H1 (cell line): ENCODE measurements around the gene PHACTR1. TPM values are rescaled to one million over a fixed set of nuclear protein-coding genes. Genes with fewer than 3 reads are reported as not detected.

Experiments used
- CTCF ChIA-PET: fragments of 300-600 bp; sonication (Branson Sonifier 250); formaldehyde crosslinking; loops from one replicate; lab custom pipeline; 2021; ENCODE audit not compliant: partially characterized antibody; lab: Charles Lee
- POLR2A ChIA-PET: fragments of 300-600 bp; sonication (Branson Sonifier 250); formaldehyde crosslinking; loops from one replicate; lab custom pipeline; 2021; ENCODE audit warnings: inconsistent platforms; ENCODE audit not compliant: partially characterized antibody; lab: Charles Lee
- DNase-seq, 2 experiments: peaks; one replicate each; pipeline versions ENCODE4 v3.0.0 to v3.0.0-alpha.2; 2010 to 2022; ENCODE audit warnings: low spot score in 2 of 2, low read depth in 1 of 2, mixed read lengths in 1 of 2
- FAIRE-seq: peaks from 2 replicates; lab custom pipeline; 2011; peaks lifted over from hg19 to GRCh38; lab: Jason Lieb, UNC
- H2AFZ ChIP-seq: 2 replicates; pipeline ENCODE4 v1.8.1; 2012; ENCODE audit warnings: low read length, inconsistent platforms
- H2AK5ac ChIP-seq: 2 replicates; pipeline ENCODE4 v1.6.1; 2013; ENCODE audit warnings: low read depth, low read length
- H2BK120ac ChIP-seq: replicated peaks from 2 replicates; pipeline ENCODE3; 2013; ENCODE audit warnings: low read depth, low read length, inconsistent platforms
- H2BK12ac ChIP-seq: 2 replicates; pipeline ENCODE4 v1.6.1; 2013; ENCODE audit warnings: low read depth, low read length
- H2BK15ac ChIP-seq: 2 replicates; pipeline ENCODE4 v1.6.1; 2013; ENCODE audit warnings: low read length
- H2BK20ac ChIP-seq: 2 replicates; pipeline ENCODE4 v1.6.1; 2013; ENCODE audit warnings: low read length
- H2BK5ac ChIP-seq: 2 replicates; pipeline ENCODE4 v1.6.1; 2013; ENCODE audit warnings: low read depth, low read length
- H3K14ac ChIP-seq: 2 replicates; pipeline ENCODE4 v1.6.1; 2013; ENCODE audit warnings: inconsistent platforms; ENCODE audit not compliant: insufficient read length
- H3K18ac ChIP-seq: 2 replicates; pipeline ENCODE4 v1.6.1; 2013; ENCODE audit warnings: low read length; ENCODE audit errors: extremely low read depth
- H3K23ac ChIP-seq: 2 replicates; pipeline ENCODE4 v1.6.1; 2013; ENCODE audit warnings: inconsistent platforms; ENCODE audit not compliant: insufficient read length
- H3K23me2 ChIP-seq: 2 replicates; pipeline ENCODE4 v1.6.1; 2013; ENCODE audit warnings: low read depth, low read length
- H3K27ac ChIP-seq: 2 replicates; pipeline ENCODE4 v1.6.1; 2011; ENCODE audit warnings: low read depth, low read length, inconsistent platforms
- H3K27me3 ChIP-seq, 4 experiments: replicated peaks in 1 of 4; 1 replicate in 1 of 4; 2 replicates in 3 of 4; pipeline versions ENCODE4 v1.6.1 to v1.8.1; 2011 to 2013; ENCODE audit warnings: low read length in 3 of 4, mild to moderate bottlenecking in 3 of 4, inconsistent platforms in 2 of 4, mixed read lengths in 2 of 4, moderate library complexity in 1 of 4; ENCODE audit not compliant: control insufficient read depth in 3 of 4, insufficient read depth in 3 of 4; ENCODE audit errors: extremely low read depth in 1 of 4
- H3K36me3 ChIP-seq, 4 experiments: 2 replicates each; pipeline versions ENCODE4 v1.6.1 to v1.8.1; 2011 to 2013; ENCODE audit warnings: mild to moderate bottlenecking in 4 of 4, low read length in 3 of 4, moderate library complexity in 2 of 4, control low read depth in 1 of 4, inconsistent platforms in 1 of 4; ENCODE audit not compliant: insufficient read depth in 4 of 4, control insufficient read depth in 2 of 4
- H3K4ac ChIP-seq: replicated peaks from 2 replicates; pipeline ENCODE3; 2013; ENCODE audit warnings: low read length, low read depth, mixed read lengths, inconsistent platforms; ENCODE audit not compliant: insufficient read length
- H3K4me1 ChIP-seq, 4 experiments: replicated peaks in 1 of 4; 1 replicate in 1 of 4; 2 replicates in 3 of 4; pipeline versions ENCODE4 v1.6.1 to v1.8.1; 2011 to 2013; ENCODE audit warnings: low read length in 3 of 4, inconsistent platforms in 2 of 4, mixed read lengths in 1 of 4; ENCODE audit not compliant: insufficient read depth in 4 of 4, control insufficient read depth in 3 of 4
- H3K4me2 ChIP-seq, 2 experiments: 2 replicates each; pipeline versions ENCODE4 v1.6.1 to v1.8.1; 2011 to 2013; ENCODE audit warnings: low read depth in 2 of 2, low read length in 2 of 2, control low read depth in 1 of 2, inconsistent platforms in 1 of 2, mild to moderate bottlenecking in 1 of 2; ENCODE audit not compliant: insufficient read depth in 1 of 2
- H3K4me3 ChIP-seq, 4 experiments: fragments of 200-600, 300-600 bp in 1 of 4; sonication (generic), shearing (Covaris generic), sonication (Bioruptor Twin) in 1 of 4; 2 replicates each; pipeline versions ENCODE4 v1.5.1 to v1.8.1; 2011 to 2016; ENCODE audit warnings: low read length in 4 of 4, low read depth in 3 of 4, control low read depth in 2 of 4, inconsistent platforms in 2 of 4, mild to moderate bottlenecking in 2 of 4, mixed read lengths in 1 of 4, moderate library complexity in 1 of 4; ENCODE audit not compliant: insufficient read depth in 2 of 4; ENCODE audit errors: extremely low read depth in 1 of 4
- H3K56ac ChIP-seq: replicated peaks from 2 replicates; pipeline ENCODE3; 2013; ENCODE audit warnings: low read depth, mild to moderate bottlenecking, mixed read lengths, low read length, inconsistent platforms; ENCODE audit not compliant: insufficient read length
- H3K79me1 ChIP-seq: 2 replicates; pipeline ENCODE4 v1.6.1; 2013; ENCODE audit warnings: low read depth, low read length, control low read depth
- H3K79me2 ChIP-seq, 2 experiments: 2 replicates each; pipeline versions ENCODE4 v1.6.1 to v1.8.1; 2012 to 2013; ENCODE audit warnings: low read length in 2 of 2, mild to moderate bottlenecking in 2 of 2, inconsistent platforms in 1 of 2; ENCODE audit not compliant: insufficient read depth in 2 of 2, control insufficient read depth in 1 of 2
- H3K9ac ChIP-seq, 4 experiments: replicated peaks in 1 of 4; 1 replicate in 1 of 4; 2 replicates in 3 of 4; pipeline versions ENCODE4 v1.6.1 to v1.8.1; 2011 to 2013; ENCODE audit warnings: low read depth in 3 of 4, low read length in 3 of 4, control low read depth in 2 of 4, mild to moderate bottlenecking in 2 of 4, moderate library complexity in 2 of 4, inconsistent platforms in 1 of 4; ENCODE audit errors: extremely low read depth in 1 of 4
- H3K9me3 ChIP-seq, 2 experiments: 2 replicates each; pipeline versions ENCODE4 v1.6.1 to v1.8.1; 2012 to 2013; ENCODE audit warnings: mild to moderate bottlenecking in 2 of 2, moderate library complexity in 2 of 2, control low read depth in 1 of 2, inconsistent platforms in 1 of 2, low read depth in 1 of 2, low read length in 1 of 2, mixed read lengths in 1 of 2; ENCODE audit not compliant: insufficient read depth in 2 of 2
- H4K20me1 ChIP-seq, 2 experiments: replicated peaks in 1 of 2; 2 replicates each; pipeline versions ENCODE3 to v1.8.1; 2011 to 2013; ENCODE audit warnings: inconsistent platforms in 2 of 2, low read length in 2 of 2, mild to moderate bottlenecking in 1 of 2; ENCODE audit not compliant: insufficient read depth in 2 of 2, control insufficient read depth in 1 of 2
- H4K5ac ChIP-seq: 2 replicates; pipeline ENCODE4 v1.6.1; 2013; ENCODE audit warnings: low read length, low read depth, mixed read lengths, inconsistent platforms; ENCODE audit not compliant: insufficient read length
- H4K8ac ChIP-seq: 2 replicates; pipeline ENCODE4 v1.8.0; 2013; ENCODE audit warnings: mild to moderate bottlenecking, moderate library complexity, low read length, inconsistent platforms; ENCODE audit not compliant: insufficient read depth; ENCODE audit errors: extremely low read depth
- H4K91ac ChIP-seq: replicated peaks from 2 replicates; pipeline ENCODE3; 2013; ENCODE audit warnings: low read length, mixed read lengths, inconsistent platforms; ENCODE audit not compliant: insufficient read length
- CTBP2 ChIP-seq: IDR thresholded peaks from 2 replicates; pipeline ENCODE4 v1.7.0; 2011; ENCODE audit warnings: borderline replicate concordance, mild to moderate bottlenecking, moderate library complexity, mixed read lengths, low read length; ENCODE audit not compliant: insufficient read depth, insufficient read length
- EP300 ChIP-seq, 2 experiments: IDR thresholded peaks; 1 replicate in 1 of 2; 2 replicates in 1 of 2; pipeline ENCODE4 v1.6.1; 2011 to 2012; ENCODE audit warnings: low read depth in 2 of 2, low read length in 2 of 2, mild to moderate bottlenecking in 2 of 2, borderline replicate concordance in 1 of 2, inconsistent platforms in 1 of 2, moderate library complexity in 1 of 2
- FOSL1 ChIP-seq: IDR thresholded peaks from 2 replicates; pipeline ENCODE4 v1.6.1; 2011; ENCODE audit warnings: mild to moderate bottlenecking, low read depth, low read length, moderate library complexity; ENCODE audit not compliant: insufficient read depth
- JUND ChIP-seq: IDR thresholded peaks from 2 replicates; pipeline ENCODE4 v1.6.1; 2011; ENCODE audit warnings: mild to moderate bottlenecking, improper control_type of control experiment, low read length
- MAFK ChIP-seq: IDR thresholded peaks from 2 replicates; pipeline ENCODE4 v1.6.1; 2012; ENCODE audit warnings: low read depth, mild to moderate bottlenecking, improper control_type of control experiment, low read length
- RXRA ChIP-seq: IDR thresholded peaks from 2 replicates; pipeline ENCODE4 v1.6.1; 2011; ENCODE audit warnings: low read depth, mild to moderate bottlenecking, low read length, moderate library complexity; ENCODE audit not compliant: insufficient read depth
- SIN3A ChIP-seq, 2 experiments: IDR thresholded peaks in 1 of 2; conservative IDR thresholded peaks in 1 of 2; 2 replicates each; pipeline ENCODE4 v1.6.1; 2011 to 2012; ENCODE audit warnings: low read length in 2 of 2, improper control_type of control experiment in 1 of 2, low read depth in 1 of 2, mild to moderate bottlenecking in 1 of 2
- SP4 ChIP-seq: IDR thresholded peaks from 2 replicates; pipeline ENCODE4 v1.6.1; 2012; ENCODE audit warnings: low read length, inconsistent platforms
- TAF7 ChIP-seq: optimal IDR thresholded peaks from 2 replicates; pipeline ENCODE3; 2011; ENCODE audit warnings: low read depth, mild to moderate bottlenecking, inconsistent platforms, low read length, moderate library complexity, borderline replicate concordance
- TEAD4 ChIP-seq: IDR thresholded peaks from 2 replicates; pipeline ENCODE4 v1.6.1; 2012; ENCODE audit warnings: low read depth, low read length, inconsistent platforms, mixed read lengths
- WGBS, 2 experiments: shearing (Covaris generic) in 1 of 2; methylation state at CpG; one replicate each; pipeline versions ENCODE4 v1.1.6 to v1.1.7; 2013 to 2015; ENCODE audit warnings: low lambda C conversion rate in 2 of 2, mixed read lengths in 2 of 2, inconsistent platforms in 1 of 2, low coverage in 1 of 2, missing lambda C conversion rate in 1 of 2; ENCODE audit not compliant: insufficient replicate concordance in 2 of 2, insufficient coverage in 1 of 2, insufficient read length in 1 of 2; ENCODE audit errors: extremely low coverage in 1 of 2, missing lambda C conversion rate in 1 of 2; 5-methylcytosine and 5-hydroxymethylcytosine counted together
- polyA plus RNA-seq, 7 experiments: library from polyadenylated mRNA; depleted of rRNA in 3 of 7; stranded (reverse) in 5 of 7; unstranded in 2 of 7; fragments of >200 nt in 5 of 7; fragments of 200-250 nt in 2 of 7; gene quantifications; 1 replicate in 5 of 7; 2 replicates in 1 of 7; 4 replicates in 1 of 7; pipeline versions ENCODE4 v1.2.1 to v1.2.3, GENCODE V29; 2011 to 2013; ENCODE audit warnings: missing spikeins in 2 of 7, mixed read lengths in 2 of 7
- total RNA-seq: library from RNA; stranded (reverse); fragmentation: NEBNext Ultra II Directional; extraction: Animal tissue kit (Norgen Biotek cat#: 25700); gene quantifications from 2 replicates; pipeline ENCODE4 v1.2.1, GENCODE V29; 2021

PHACTR1 gene
- total and polyA plus RNA-seq, 2 of the 8 experiments (the other 6 are each of a cell fraction or from before 2014, with no cell fraction given): 3.9 to 17.1 TPM

DNA sequence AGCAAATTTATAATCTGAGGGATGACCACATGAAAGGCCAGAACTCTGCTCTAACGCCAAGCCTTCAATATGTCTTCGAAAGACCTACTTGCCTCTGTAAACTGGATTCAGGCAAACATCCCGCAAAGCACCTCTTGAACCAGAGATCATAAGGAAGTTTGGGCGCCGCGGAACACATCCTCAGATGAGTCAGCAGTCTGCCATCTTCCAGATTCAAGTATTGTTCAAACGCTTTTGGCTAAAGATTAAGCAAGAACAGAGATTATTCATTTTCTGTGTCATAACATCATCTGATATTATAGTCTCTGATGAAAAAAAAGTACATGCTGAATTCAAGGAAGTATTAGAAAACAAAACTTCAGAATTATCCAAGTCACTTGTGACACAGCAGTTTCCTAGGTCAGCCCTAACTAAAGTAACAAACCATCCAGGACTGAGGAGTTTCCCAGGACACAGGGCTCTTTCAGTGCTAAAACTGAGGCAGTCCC lies 591.0 kb downstream of the PHACTR1 start:
- Histone ChIP-seq H3K4ac (no peak overlapping the region), H3K36me3 (peaks cover 6 to 76% (median 43%) of the 10 kb centered on the region in 4 experiments), H3K27ac (no peak overlapping the region), H2BK12ac (no peak overlapping the region), H4K5ac (no peak overlapping the region), H2AFZ (no peak overlapping the region), H3K4me3 (no peak overlapping the region), H3K9me3 (no peaks in the 10 kb centered on the region), H3K79me1 (no peaks in the 10 kb centered on the region), H3K56ac (no peak overlapping the region), H3K4me1 (no peaks in the 10 kb centered on the region), H2BK20ac (no peak overlapping the region), H2AK5ac (no peak overlapping the region), H4K91ac (no peak overlapping the region), H3K23me2 (no peaks in the 10 kb centered on the region), H4K8ac (no peak overlapping the region), H3K18ac (no peak overlapping the region), H3K4me2 (no peak overlapping the region), H3K79me2 (no peaks in the 10 kb centered on the region), H4K20me1 (peaks cover 4 to 5% of the 10 kb centered on the region in 2 experiments), H3K23ac (no peak overlapping the region), H2BK120ac (no peak overlapping the region), H2BK15ac (no peak overlapping the region), H3K14ac (no peak overlapping the region), H3K27me3 (no peaks in the 10 kb centered on the region), H3K9ac (no peak overlapping the region), H2BK5ac (no peak overlapping the region)
- POLR2A ChIA-PET: interaction anchor here (0.8 kb wide), 1 partner anchor 15 kb away, joined by 3 read pairs; no protein-coding TSS in a partner anchor
- TF ChIP-seq EP300 (IDR thresholded peaks at IDR 0.05; ENCODE audit: borderline replicate concordance in 1 of 2, low read depth in 2 of 2, low read length in 2 of 2) (no peak), TAF7 (no peak), SP4 (no peak), SIN3A (conservative IDR thresholded peaks at IDR 0.05 in 1 of 2, IDR thresholded peaks at IDR 0.05 in 1 of 2; ENCODE audit: low read depth in 1 of 2, low read length in 2 of 2) (no peak), FOSL1 (no peak), RXRA (no peak), CTBP2 (no peak), MAFK (no peak), TEAD4 (no peak), JUND (no peak)
- 95% methylated on average over 7 of the region's 7 CpGs; no CpG with 5 or more reads in 1 of the 2 experiments for WGBS, 2 experiments
- CTCF ChIA-PET: no interaction called here
- FAIRE-seq: no peak
- DNase-seq: peak in 1 of 2 experiments; percentile 24
